Measurements from ENCODE around the gene SP110. TPM values are rescaled to one million over a fixed set of nuclear protein-coding genes. Genes with fewer than 3 reads are reported as not detected.

SP110 gene
- total RNA-seq, 1 experiment from 2014 or later: 60.6 TPM

DNA sequence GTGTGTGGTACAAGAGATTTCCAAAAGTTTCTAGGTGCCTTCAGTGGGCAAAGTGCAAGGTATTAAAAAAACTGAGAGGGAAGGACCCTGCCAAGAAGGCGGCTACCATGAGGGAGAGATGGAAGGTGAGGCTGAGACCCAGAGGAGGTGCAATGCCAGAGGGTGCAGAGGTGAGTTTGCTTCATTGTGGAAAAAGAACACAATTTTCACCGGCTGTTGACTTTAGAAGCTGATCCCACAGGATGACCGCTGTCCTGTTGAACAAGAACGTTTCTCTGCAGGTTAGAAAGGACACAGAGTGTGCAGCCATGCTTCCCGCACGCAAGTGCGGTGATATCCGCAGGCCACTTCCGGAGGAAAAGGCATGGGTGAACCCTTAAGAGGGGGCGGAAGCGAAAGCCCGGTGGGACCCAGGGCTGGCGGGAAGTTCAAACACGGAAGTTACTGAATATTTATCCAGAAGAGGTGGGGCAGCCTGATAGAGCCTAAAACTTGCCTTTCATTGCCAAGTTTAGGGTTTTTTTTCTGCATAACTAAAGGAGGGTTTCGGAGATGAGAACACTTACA lies 16.6 kb downstream of the SP110 start:
- peak overlapping the region; percentile 55 for H3K9ac ChIP-seq (ENCODE audit: low read length)

DNA sequence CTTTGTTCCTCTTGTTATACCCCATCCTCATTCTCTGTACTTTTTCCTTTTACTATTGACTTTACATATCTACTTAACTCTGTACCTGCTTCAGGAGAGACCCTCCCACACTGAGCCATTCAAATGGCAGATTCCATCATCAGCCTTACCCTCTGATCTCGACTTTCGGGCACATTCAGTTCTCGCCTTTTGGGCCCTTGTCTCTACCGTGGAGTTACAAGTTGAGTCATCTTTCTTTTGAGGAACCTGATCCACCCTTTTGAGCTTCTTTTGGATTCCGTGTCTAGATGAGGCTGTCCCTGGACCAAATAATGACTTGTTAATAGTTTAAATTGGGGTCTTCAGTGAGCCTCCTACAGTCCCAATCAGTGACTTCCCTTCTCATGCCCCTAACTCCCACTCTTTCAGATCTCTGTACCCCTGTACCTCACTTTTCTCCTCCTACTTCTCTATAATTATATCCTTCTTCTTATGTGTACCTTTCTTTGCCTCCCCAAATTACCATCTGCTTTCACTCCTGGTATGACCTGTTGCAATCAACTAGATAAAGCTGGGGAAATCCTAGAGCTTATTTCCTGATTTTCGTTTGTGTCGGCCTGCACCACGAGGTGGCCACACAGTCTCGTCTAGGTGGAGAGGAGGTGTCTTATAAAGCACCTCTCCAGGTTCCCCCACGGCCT lies 17.2 kb downstream of the SP110 start:
- Histone ChIP-seq H3K27ac (ENCODE audit: low read length) (peak overlapping the region; percentile 90), H4K20me1 (ENCODE audit: insufficient read depth, low read depth, low read length) (no peaks in the 10 kb centered on the region), H3K27me3 (ENCODE audit: low read length) (no peaks in the 10 kb centered on the region), H3K4me3 (ENCODE audit: low read length) (peak overlapping the region; percentile 61; the same call in 1 of the 2 replicates), H3K9ac (ENCODE audit: low read length) (peak overlapping the region; percentile 45), H2AFZ (ENCODE audit: low read length) (peak overlapping the region; percentile 2; the same call in 1 of the 2 replicates), H3K9me2 (replicated peaks; ENCODE audit: insufficient read depth, low read length) (no peaks in the 10 kb centered on the region), H3K4me1 (ENCODE audit: low read length) (peaks cover 51% of the 10 kb centered on the region), H3K9me3 (ENCODE audit: low read length) (no peaks in the 10 kb centered on the region), H3K79me2 (ENCODE audit: low read length) (peaks cover 7% of the 10 kb centered on the region), H3K36me3 (ENCODE audit: insufficient read depth, low read length) (peaks cover 55% of the 10 kb centered on the region), H3K4me2 (ENCODE audit: low read depth, low read length, poor library complexity, severe bottlenecking) (peak overlapping the region; percentile 71)
- DNase-seq: peak; percentile 70

More for the DNA sequence above, 16.6 kb downstream of the SP110 start:
- Histone ChIP-seq H3K27me3 (ENCODE audit: low read length) (no peaks in the 10 kb centered on the region), H3K4me3 (ENCODE audit: low read length) (peak overlapping the region; percentile 61), H3K9me3 (ENCODE audit: low read length) (no peaks in the 10 kb centered on the region), H4K20me1 (ENCODE audit: insufficient read depth, low read depth, low read length) (no peaks in the 10 kb centered on the region), H3K79me2 (ENCODE audit: low read length) (peaks cover 7% of the 10 kb centered on the region), H3K36me3 (ENCODE audit: insufficient read depth, low read length) (peaks cover 56% of the 10 kb centered on the region), H2AFZ (ENCODE audit: low read length) (peak overlapping the region; percentile 2; the same call in 1 of the 2 replicates), H3K27ac (ENCODE audit: low read length) (peak overlapping the region; percentile 90), H3K4me1 (ENCODE audit: low read length) (peaks cover 57% of the 10 kb centered on the region), H3K4me2 (ENCODE audit: low read depth, low read length, poor library complexity, severe bottlenecking) (peak overlapping the region; percentile 71), H3K9me2 (replicated peaks; ENCODE audit: insufficient read depth, low read length) (no peaks in the 10 kb centered on the region)
- peak; percentile 94 for DNase-seq

DNA sequence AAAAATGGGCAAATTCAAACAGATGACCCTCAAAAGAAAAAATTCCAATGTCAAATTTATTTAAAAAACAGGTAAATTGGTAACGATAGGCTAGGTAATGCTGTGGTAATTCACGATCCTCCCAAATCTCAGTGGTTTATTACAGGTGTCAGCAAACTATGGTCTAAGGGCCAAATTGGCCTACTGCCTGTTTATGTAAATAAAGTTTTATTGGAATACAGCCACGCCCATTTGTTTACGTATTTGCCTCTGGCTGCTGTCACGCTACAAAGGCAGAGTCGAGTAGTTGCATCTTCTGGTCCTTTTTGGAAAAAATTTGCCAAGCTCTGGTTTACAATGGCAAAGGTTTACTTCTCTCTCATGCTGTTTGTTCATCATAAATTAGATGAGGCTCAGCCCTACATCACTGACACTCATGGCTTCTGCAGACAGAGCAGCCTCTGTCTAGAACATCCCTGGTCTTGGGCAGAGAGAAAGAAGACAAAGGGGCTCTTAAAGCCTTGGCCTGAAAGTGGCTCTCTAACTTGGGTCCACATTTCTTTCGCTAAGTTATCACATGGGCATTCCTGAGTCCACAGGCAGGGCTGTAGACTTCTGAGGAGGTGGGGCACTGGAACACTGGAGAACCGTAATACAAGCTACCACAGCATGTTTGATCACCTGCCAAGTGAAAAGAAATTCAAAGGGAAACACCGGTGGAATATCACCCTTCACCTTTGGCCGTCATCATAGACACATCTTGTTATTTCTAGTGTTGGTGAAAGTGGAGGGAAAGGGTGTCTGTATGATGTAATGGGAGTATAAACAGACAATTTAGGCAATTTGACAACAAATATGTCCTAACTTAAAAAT lies 34.8 kb downstream of the SP110 start:
- no peaks in the 10 kb centered on the region for H3K79me2 ChIP-seq (ENCODE audit: low read length)
- no peak overlapping the region for H3K4me3 ChIP-seq (ENCODE audit: low read length)
- H3K27me3 ChIP-seq (ENCODE audit: low read length): no peaks in the 10 kb centered on the region
- H3K4me2 ChIP-seq (ENCODE audit: low read depth, low read length, poor library complexity, severe bottlenecking): no peak overlapping the region
- H3K36me3 ChIP-seq (ENCODE audit: insufficient read depth, low read length): peaks cover 12% of the 10 kb centered on the region; the same call in 1 of the 2 replicates
- no peaks in the 10 kb centered on the region for H3K9me3 ChIP-seq (ENCODE audit: low read length)
- H3K9me2 ChIP-seq (replicated peaks; ENCODE audit: insufficient read depth, low read length): no peaks in the 10 kb centered on the region
- no peak for DNase-seq
- no peak overlapping the region for H3K9ac ChIP-seq (ENCODE audit: low read length)
- H4K20me1 ChIP-seq (ENCODE audit: insufficient read depth, low read depth, low read length): no peaks in the 10 kb centered on the region
- no peak overlapping the region for H2AFZ ChIP-seq (ENCODE audit: low read length)
- H3K4me1 ChIP-seq (ENCODE audit: low read length): no peaks in the 10 kb centered on the region
- no peak overlapping the region for H3K27ac ChIP-seq (ENCODE audit: low read length)

DNA sequence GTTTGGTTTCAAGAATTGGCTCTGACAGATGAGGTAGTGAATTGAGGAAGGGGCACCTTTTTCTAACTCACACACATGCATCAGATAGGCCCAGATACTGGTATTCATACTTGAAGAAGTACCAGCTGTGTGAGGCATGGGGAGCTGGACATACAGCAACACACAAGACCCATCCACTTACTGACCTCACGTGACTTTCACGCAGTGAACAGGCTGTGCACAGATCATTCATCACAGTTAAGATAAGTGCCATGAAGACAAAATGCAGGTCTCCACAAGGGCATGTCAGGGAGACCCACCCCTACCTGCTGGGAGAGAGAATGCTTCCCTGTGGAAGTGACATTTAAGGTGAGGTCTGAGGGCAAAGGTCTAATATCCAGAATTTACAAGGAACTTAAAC lies 38.6 kb downstream of the SP110 start:
- no peaks in the 10 kb centered on the region for H4K20me1 ChIP-seq (ENCODE audit: insufficient read depth, low read depth, low read length)
- no peak for DNase-seq
- H2AFZ ChIP-seq (ENCODE audit: low read length): no peak overlapping the region
- H3K4me2 ChIP-seq (ENCODE audit: low read depth, low read length, poor library complexity, severe bottlenecking): no peak overlapping the region
- H3K27ac ChIP-seq (ENCODE audit: low read length): no peak overlapping the region
- H3K27me3 ChIP-seq (ENCODE audit: low read length): no peaks in the 10 kb centered on the region
- H3K4me1 ChIP-seq (ENCODE audit: low read length): no peaks in the 10 kb centered on the region
- no peaks in the 10 kb centered on the region for H3K9me2 ChIP-seq (replicated peaks; ENCODE audit: insufficient read depth, low read length)
- H3K4me3 ChIP-seq (ENCODE audit: low read length): no peak overlapping the region
- H3K36me3 ChIP-seq (ENCODE audit: insufficient read depth, low read length): peaks cover 24% of the 10 kb centered on the region; the same call in 1 of the 2 replicates
- no peaks in the 10 kb centered on the region for H3K79me2 ChIP-seq (ENCODE audit: low read length)
- H3K9ac ChIP-seq (ENCODE audit: low read length): no peak overlapping the region
- no peaks in the 10 kb centered on the region for H3K9me3 ChIP-seq (ENCODE audit: low read length)

DNA sequence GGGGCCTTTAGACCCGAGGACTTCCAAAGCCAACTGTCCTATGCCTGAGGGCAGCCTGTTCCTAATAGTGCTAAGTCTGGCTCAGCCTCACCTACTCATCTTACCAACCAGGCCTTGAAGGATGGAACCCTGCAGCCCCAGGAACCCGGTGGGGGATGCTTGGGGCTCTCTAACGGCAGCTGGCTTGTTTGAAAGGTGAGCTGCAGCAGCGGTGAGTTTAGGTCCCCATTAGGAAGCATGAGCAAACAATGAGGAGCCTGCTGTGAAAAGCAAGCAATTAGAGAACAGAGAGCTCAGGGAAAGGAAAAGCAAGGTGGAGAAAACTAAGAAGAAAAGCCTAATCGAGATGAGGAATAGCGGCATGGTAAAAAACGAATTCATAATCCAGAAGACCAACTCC lies 39.9 kb downstream of the SP110 start:
- no peak overlapping the region for H3K9ac ChIP-seq (ENCODE audit: low read length)
- no peak overlapping the region for H3K4me3 ChIP-seq (ENCODE audit: low read length)
- no peaks in the 10 kb centered on the region for H4K20me1 ChIP-seq (ENCODE audit: insufficient read depth, low read depth, low read length)
- no peaks in the 10 kb centered on the region for H3K9me3 ChIP-seq (ENCODE audit: low read length)
- no peaks in the 10 kb centered on the region for H3K9me2 ChIP-seq (replicated peaks; ENCODE audit: insufficient read depth, low read length)
- no peak overlapping the region for H2AFZ ChIP-seq (ENCODE audit: low read length)
- no peak overlapping the region for H3K4me2 ChIP-seq (ENCODE audit: low read depth, low read length, poor library complexity, severe bottlenecking)
- H3K36me3 ChIP-seq (ENCODE audit: insufficient read depth, low read length): peaks cover 24% of the 10 kb centered on the region; the same call in 1 of the 2 replicates
- no peaks in the 10 kb centered on the region for H3K79me2 ChIP-seq (ENCODE audit: low read length)
- no peaks in the 10 kb centered on the region for H3K27me3 ChIP-seq (ENCODE audit: low read length)
- no peak for DNase-seq
- H3K4me1 ChIP-seq (ENCODE audit: low read length): no peaks in the 10 kb centered on the region
- H3K27ac ChIP-seq (ENCODE audit: low read length): no peak overlapping the region

DNA sequence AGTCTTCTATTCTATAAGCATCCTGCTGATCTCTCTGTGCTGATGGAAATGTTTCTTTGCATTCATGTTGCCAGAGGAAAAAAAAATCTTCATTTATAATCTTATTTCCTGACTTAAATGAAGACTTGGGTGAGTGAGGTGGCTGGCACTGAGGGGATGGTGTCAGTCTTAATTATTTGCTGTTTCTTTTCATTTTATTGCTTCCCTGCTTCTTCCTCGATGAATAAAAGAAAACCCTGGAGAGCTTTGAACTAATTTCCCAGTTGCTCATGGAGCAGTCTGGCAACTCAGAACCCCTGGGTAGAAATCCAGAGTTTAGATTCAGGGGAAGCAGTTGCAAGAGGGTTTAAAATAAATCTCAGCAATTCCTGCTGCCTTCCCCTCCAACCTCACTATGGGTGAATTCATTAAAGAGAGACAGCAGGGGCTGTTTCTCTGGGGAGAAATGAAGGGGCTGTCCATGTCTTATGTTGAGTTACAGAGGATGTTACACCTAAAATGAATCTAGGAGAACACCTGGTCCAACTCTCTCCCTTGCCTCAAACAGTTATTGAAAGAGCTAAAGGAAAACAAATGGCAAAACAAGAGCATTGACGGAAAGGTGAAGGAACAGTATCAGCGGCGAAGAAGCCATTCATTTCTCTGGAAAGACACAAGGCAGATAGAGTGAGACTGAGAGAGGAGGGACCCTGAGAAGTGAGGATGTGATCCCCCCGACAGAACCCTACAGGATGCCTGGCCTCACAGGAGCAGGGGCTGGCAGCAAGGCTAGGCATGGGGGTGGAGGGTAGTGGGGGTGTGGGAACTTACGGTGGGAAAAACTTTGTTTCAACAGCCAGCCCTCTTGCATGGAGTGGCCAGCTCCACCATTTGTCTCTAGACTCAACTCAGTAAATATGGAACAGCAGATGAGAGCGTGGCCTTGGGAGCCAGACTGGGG lies 41.0 kb downstream of the SP110 start:
- Histone ChIP-seq H3K4me1 (ENCODE audit: low read length) (no peaks in the 10 kb centered on the region), H3K9me3 (ENCODE audit: low read length) (no peaks in the 10 kb centered on the region), H3K36me3 (ENCODE audit: insufficient read depth, low read length) (peaks cover 18% of the 10 kb centered on the region; the same call in 1 of the 2 replicates)

DNA sequence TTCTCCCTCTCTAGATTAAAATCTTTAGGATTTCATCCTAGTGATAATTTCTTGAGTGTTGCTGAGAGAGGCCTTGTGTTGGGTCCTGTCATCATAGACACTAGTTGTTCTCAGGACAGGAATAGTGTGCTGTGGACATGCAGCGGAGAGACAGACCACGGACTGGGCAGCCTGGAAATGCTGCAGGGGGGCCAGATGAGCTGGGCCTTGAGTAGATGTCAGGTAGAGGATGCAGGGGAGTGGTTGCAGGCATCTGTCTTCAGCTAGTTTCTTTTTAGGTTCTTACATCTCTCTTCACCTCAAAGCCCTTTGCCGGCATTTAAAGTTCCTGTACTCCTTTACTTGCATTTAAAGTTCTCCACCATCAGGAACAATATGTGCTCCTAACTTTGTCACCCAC lies 42.8 kb downstream of the SP110 start:
- no peak overlapping the region for H3K4me2 ChIP-seq (ENCODE audit: low read depth, low read length, poor library complexity, severe bottlenecking)
- no peak overlapping the region for H3K27ac ChIP-seq (ENCODE audit: low read length)
- no peaks in the 10 kb centered on the region for H3K9me3 ChIP-seq (ENCODE audit: low read length)
- H3K36me3 ChIP-seq (ENCODE audit: insufficient read depth, low read length): peaks cover 15% of the 10 kb centered on the region; the same call in 1 of the 2 replicates
- DNase-seq: no peak
- H3K4me1 ChIP-seq (ENCODE audit: low read length): no peaks in the 10 kb centered on the region
- H3K9me2 ChIP-seq (replicated peaks; ENCODE audit: insufficient read depth, low read length): no peaks in the 10 kb centered on the region
- H4K20me1 ChIP-seq (ENCODE audit: insufficient read depth, low read depth, low read length): no peaks in the 10 kb centered on the region
- H2AFZ ChIP-seq (ENCODE audit: low read length): no peak overlapping the region
- no peak overlapping the region for H3K9ac ChIP-seq (ENCODE audit: low read length)
- no peaks in the 10 kb centered on the region for H3K27me3 ChIP-seq (ENCODE audit: low read length)
- H3K4me3 ChIP-seq (ENCODE audit: low read length): no peak overlapping the region
- no peaks in the 10 kb centered on the region for H3K79me2 ChIP-seq (ENCODE audit: low read length)

More for the DNA sequence above, 41.0 kb downstream of the SP110 start:
- Histone ChIP-seq H3K4me2 (ENCODE audit: low read depth, low read length, poor library complexity, severe bottlenecking) (no peak overlapping the region), H3K79me2 (ENCODE audit: low read length) (no peaks in the 10 kb centered on the region), H2AFZ (ENCODE audit: low read length) (no peak overlapping the region), H4K20me1 (ENCODE audit: insufficient read depth, low read depth, low read length) (no peaks in the 10 kb centered on the region), H3K27ac (ENCODE audit: low read length) (no peak overlapping the region), H3K9me2 (replicated peaks; ENCODE audit: insufficient read depth, low read length) (no peaks in the 10 kb centered on the region), H3K4me3 (ENCODE audit: low read length) (no peak overlapping the region), H3K9ac (ENCODE audit: low read length) (no peak overlapping the region), H3K27me3 (ENCODE audit: low read length) (no peaks in the 10 kb centered on the region)
- DNase-seq: no peak

Measured in Karpas-422 (cell line).